IPS-NIHi11 (cell line): ENCODE data around the gene TEX11.
"Not testable (repeated sequence)": the region's sequence is repeated elsewhere in the genome, so short reads cannot be mapped to it uniquely, and the experiment has no call there.

Source experiments
- DNase-seq: peaks from one replicate; pipeline ENCODE4 v3.0.0; 2012; ENCODE audit warnings: mixed read lengths, low spot score

The TEX11 gene

DNA sequence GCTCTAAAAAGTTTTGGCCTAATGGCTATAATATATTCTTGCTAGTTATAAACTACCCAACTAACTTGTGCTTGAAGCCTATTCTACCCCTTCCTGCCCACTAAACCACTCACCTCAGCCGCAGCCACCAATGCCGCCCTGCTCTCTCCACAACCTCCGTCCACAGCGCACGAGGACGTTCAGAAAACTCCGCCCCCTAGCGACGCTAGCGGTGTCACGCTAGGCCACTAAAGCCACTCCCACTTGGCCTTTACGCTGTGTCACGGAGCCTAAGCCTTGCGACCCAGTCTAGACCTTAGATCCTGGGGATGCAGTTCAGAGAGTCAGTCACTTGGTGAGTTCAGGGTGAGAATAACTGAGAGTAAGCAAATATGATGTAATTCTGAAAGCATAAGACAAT lies at the start of gene TEX11:
TSS of gene TEX11 (minus strand) at position 171 of the 400 bp plus-strand sequence. CDS start 922 bp downstream, outside the sequence.
- peak; percentile 23 for DNase-seq

DNA sequence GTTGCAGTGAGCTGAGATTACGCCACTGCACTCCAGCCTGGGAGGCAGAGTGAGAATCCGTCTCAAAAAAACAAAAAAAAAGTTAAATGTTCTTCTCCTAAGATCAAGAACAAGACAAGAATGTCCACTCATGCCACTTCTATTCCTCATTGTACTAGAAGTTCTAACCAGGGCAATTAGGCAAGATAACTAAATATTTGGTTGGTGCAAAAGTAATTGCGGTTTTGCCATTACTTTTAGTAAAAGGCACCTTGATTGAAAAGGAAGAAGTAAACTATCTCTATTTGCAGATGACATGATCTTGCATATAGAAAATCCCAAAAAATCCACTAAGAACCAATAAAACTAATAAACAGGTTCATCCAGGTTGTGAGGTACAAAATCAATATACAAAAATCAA lies 46.4 kb upstream of the TEX11 start:
- no peak for DNase-seq

DNA sequence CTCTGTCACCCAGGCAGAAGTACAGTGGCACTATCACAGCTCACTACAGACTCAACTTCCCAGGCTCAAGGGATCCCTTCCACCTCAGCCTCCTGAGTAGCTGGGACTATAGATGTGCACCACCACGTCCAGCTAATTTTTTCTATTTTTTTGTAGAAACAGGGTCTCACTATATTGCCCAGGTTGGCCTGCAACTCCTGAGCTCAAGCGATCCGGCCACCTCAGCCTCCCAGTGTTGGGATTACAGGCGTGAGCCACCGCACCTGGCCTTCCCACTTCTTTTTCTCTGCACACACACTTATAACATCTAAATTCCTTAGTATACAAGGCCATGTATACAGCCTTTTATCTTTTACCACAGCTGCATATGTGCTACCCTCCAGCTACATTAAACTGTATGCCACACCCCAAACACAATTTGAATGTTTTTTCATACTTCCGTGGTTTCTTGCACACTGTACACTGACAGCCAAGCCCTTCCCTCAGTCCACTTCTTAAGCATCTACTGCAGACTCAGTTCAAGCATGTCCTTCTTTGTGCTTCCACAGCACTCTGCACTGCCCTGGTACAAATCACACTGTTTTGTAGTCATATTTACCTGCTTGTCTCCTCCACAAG lies 15.9 kb upstream of the TEX11 start:
- no peak for DNase-seq

DNA sequence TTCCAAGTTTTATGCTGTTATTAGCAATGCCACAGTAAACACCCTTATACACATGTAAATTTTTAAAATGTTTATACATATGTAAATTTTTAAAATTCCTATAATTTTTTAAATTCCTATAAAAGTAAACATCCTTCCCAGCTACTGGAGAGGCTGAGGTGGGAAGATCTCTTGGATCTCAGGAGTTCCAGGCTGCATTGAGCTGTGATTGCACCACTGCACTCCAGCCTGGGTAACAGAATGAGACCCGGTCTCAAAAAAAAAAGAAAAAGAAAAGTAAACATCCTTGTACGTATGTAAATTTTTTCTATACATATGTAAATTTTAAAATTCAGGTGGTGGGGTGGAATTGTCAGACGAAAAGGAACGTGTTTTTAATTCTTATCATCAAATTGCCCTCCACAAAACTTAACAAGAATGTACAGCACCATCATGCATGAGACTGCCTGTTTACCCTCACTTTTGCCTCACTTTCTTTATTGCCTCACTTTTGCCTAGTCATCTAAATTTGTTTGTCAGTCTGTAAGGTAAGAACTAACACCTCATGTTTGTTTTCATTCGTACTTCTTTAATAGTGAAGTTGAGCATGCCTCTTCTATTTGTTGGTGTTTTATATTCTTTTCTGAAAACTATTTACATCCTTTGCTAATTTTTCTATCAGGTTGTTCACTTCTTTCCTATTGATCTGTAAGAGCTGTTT lies 14.4 kb upstream of the TEX11 start:
- no peak for DNase-seq

DNA sequence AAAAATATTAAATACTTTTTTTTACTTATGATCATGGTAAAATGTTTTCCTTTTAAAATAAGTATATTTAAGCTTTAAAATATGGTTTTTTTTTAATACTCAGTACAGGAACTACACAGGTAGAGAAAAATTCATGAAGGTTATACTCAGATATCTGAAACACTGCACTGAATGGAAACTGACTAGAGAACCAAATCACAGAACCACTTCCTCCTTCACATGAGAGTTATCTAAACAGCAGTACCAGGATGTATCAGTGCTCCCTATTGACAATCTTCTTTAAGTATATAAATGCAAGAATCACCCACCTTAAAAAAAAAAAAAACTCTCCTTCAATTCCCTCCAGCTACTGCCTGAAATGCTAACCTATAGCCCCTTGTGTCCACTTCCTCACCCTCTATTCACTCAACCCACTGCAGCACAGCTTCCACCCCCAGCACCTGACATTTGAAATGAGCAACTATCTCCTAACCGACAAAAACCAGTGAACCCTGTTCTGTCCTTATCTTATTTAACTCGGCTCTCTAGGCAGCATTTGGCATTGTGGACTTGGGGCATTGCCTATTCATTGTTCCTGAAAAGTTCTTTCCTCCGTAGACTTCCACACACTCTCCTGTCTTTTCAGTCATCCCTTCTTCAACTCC lies 13.3 kb upstream of the TEX11 start:
- no peak for DNase-seq

DNA sequence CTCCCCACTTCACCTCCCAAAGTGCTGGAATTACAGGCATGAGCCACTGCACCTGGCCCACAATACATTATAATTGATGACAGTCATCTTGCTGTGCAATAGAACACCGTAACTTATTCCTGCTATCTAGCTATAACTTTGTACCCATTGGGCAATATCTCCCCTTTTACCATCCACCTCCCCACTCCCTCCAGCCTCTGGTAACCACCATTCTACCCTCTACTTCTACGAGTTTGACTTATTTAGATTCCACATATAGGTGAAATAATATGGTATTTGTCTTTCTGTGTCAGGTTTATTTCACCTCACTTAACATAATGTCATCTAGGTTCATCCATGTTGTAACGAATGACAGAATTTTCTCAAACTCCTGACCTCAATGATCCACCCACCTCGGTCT lies 8.2 kb upstream of the TEX11 start:
- no peak for DNase-seq

DNA sequence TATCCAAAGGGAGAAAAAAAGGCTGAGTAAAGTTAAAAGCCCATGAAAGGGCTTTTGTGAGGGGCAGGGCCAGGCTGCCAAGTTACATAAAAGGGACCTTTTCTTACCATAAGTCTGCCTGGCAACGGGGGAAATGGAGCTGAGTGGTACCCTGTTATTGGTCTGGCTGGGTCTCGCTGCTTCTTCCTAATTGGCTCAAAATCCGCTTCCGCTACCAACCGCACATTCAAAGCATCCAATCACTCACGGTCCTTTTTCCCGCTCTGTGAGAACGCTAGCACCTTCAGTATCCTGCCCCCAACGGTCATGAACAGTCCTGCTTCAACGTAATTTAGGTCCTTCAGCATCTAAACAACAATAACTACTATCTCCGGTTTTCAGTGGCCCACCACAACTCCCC lies 611 bp downstream of the TEX11 start:
- DNase-seq: no peak

DNA sequence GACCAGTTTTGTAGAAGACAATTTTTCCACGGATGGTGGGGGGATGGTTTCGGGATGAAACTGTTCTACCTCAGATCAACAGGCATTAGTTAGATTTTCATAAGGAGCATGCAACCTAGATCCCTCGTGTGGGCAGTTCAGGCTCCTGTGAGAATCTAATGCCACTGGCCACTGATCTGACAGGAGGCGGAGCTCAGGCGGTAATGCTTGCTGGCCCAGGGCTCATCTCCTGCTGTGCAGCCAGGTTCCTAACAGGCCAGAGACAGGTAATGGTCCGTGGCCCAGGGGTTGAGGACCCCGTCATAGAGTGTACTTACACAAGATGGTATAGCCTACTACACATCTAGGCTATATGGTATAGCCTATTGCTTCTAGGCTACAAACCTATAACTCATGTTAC lies 7.0 kb downstream of the TEX11 start:
- DNase-seq: no peak

DNA sequence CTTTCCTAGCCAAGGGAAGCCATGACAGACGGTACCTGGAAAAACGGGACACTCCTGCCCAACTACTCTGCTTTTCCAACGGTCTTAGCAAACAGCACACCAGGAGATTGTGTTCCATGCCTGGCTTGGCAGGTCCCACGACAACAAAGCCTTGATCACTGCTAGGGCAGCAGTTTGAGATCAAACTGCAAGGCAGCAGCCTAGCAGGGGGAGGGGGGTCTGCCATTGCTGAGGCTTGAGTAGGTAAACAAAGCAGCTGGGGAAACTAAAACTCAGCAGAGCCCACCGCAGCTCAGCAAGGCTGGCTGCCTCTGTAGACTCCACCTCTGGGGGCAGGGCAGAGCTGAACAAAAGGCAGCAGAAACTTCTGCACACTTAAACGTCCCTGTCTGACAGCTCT lies 18.1 kb downstream of the TEX11 start:
- not testable (repeated sequence) for DNase-seq

DNA sequence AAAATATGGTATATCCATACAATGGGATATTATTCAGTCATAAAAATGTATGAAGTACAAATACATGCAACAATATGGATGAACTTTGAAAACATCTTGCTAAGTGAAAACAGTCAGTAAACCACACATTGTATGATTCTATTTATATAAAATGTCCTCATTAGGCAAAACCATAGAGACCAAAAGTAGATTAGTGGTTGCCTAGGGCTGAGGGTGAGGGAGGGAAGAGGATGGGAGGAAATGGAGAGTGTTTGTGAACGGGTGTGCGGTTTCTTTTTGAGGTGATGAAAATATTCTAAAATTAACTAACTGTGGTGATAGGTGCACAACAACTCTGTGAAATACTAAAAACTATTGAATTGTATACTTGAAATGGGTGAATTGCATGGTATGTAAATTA lies 29.6 kb downstream of the TEX11 start:
- DNase-seq: no peak

DNA sequence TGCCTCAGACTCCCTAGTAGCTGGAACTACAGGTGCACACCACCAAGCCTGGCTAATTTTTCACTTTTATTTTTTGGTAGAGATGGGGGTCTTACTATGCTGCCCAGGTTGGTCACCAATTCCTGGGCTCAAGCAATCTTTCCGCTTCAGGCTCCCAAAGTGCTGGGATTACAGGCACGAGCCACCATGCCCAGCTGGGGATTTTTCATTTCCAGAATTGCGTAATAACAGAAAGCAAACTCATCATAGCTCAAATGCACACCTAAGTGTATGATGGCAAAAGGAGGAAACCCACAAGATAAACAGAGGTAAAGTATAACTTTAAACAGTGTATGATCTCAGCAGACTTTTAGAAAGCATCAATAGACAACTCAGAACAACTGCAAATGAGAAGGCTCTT lies 56.2 kb downstream of the TEX11 start:
- no peak for DNase-seq

DNA sequence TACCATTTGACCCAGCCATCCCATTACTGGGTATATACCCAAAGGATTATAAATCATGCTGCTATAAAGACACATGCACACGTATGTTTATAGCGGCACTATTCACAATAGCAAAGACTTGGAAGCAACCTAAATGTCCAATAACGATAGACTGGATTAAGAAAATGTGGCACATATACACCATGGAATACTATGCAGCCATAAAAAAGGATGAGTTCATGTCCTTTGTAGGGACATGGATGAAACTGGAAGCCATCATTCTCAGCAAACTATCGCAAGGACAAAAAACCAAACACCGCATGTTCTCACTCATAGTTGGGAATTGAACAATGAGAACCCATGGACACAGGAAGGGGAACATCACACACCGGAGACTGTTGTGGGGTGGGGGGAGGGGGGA lies 64.4 kb downstream of the TEX11 start:
- not testable (repeated sequence) for DNase-seq

DNA sequence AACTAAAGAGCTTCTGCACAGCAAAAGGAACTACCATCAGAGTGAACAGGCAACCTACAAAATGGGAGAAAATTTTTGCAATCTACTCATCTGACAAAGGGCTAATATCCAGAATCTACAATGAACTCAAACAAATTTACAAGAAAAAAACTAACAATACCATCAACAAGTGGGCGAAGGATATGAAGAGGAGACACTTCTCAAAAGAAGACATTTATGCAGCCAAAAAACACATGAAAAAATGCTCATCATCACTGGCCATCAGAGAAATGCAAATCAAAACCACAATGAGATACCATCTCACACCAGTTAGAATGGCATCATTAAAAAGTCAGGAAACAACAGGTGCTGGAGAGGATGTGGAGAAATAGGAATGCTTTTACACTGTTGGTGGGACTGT lies 64.9 kb downstream of the TEX11 start:
- not testable (repeated sequence) for DNase-seq

DNA sequence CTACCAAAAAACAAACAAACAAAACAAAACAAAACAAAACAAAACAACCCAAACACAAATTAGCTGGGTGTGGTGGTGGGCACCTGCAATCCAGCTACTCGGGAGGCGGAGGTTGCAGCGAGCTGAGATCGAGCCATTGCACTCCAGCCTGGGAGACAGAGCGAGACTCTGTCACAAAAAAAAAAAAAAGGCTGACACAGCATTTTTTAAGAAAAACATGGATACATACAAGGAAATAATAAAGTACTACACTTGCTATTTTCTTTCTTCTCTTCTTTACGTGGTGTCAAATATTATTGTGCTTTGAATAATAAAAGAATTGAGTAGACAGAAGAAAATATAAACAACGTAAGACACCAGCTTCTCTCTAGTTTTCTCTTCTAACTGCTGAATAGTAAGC lies 73.9 kb downstream of the TEX11 start:
- no peak for DNase-seq

DNA sequence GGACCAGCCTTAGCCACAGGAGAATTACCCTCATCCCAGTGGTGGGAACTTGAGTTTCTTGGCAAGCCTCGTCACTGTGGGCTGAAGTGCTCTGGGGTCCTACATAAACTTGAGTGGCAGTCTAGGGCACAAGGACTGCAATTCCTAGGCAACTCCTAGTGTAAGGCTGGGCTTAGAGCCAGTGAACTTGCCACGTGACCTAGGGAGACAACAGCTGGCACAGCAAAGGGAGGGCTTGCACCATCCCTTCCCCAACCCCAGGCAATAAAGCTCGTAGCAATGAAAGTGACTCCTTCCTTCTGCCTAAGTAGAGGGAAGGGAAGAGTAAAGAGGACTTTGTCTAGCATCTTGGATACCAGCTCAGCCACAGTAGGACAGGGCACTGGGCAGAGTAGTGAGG lies 81.8 kb downstream of the TEX11 start:
- DNase-seq: no peak

DNA sequence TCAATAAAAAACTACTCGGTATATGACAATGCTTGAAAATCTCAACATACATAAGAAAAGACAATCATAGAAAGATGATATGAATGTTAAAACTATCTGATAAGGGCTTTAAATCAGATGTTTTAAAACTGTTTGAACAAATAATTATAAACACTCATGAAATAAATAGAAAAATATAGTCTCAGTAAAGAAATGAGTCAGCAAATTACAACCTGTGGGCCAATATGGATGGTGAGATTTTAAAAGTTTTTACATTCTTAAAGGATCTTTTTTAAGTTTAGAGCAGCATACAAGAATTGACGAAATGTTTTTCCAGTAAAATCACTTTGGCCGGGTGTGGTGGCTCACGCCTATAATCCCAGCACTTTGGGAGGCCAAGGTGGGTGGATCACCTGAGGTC lies 83.1 kb downstream of the TEX11 start:
- DNase-seq: no peak

DNA sequence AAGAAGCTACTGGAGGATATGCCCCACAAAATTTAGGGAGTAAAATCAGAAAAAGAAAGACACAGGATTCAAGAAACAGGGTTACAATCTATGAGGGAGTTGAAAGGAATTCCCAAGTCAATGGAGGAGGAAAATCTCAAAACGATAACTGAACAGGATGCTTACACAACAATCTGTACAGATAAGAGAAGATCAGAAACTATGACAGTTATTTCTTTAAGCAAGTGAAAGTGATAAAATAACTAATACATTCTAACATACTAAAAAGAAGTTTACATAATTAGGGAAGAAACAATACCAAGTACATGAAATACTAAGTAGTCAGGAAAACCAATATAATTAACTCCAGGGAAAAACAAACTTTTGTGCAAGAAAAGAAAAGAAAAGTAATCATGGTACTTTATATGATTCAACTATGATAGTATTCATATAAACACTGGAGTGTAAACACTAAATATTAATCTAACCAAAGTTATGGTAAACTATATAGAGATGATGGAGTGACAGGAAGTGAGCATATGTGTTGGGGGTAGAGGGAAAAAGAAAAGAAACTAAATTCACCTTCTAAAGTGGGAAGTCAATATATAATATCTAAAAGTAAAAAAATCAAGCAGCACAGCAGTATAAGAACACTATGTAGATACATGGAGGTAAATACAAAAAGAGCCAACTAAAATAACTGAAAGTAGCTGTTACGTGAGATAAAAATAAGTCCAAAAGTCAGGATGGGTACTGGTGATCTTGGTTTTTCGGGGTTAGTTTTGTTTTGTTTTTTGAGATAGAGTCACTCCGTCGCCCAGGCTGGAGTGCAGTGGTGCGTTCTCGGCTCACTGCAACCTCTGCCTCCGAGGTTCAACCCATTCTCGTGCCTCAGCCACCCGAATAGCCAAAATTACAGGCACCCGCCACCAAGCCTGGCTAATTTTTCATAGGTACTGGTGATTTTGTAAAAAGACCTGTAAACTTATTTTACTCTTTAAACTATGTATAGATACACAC lies 99.3 kb downstream of the TEX11 start:
- DNase-seq: no peak

DNA sequence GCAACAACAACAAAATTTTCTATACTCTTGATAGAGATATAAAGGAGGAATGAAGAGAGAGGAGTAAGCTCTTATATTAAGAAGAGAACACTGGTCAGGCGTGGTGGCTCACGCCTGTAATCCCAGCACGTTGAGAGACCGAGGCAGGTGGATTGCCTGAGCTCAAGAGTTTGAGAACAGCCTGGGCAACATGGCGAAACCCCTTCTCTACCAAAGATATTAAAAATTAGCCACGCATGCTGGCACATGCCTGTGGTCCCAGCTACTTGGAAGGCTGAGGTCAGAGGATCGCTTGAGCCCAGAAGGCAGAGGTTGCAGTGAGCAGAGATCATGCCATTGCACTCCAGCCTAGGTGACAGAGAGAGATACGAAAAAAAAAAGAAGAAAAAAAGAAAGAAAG lies 102.4 kb downstream of the TEX11 start:
- DNase-seq: no peak

DNA sequence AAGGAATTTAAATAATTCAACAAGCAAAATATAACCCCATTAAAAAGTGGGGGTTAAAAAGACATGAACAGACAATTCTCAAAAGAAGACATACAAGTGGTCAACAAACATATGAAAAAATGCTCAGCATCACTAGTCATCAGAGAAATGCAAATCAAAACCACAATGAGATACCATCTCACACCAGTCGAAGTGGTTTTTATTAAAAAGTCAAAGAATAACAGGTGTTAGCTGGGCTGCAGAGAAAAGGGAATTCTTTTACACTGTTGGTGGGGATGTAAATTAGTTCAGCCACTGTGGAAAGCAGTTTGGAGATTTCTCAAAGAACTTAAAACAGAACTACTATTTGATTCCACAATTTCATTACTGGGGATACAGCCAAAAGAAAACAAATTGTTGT lies 111.8 kb downstream of the TEX11 start:
- DNase-seq: not testable (repeated sequence)

DNA sequence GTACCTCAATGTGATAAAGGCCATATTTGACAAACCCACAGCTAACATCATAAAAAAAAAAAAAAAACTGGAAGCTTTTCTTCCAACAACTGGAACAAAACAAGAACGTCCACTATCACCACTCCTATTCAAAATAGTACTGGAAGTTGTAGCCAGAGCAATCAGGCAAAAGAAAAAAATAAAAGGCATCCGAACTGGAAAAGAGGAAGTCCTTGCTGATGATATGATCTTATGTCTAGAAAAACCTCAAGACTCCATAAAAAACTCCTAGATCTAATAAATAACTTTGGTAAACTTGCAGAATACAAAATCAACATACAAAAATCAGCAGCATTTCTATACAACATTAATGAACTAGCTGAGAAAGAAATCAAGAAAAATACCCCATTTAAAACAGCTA lies 134.3 kb downstream of the TEX11 start:
- no peak for DNase-seq

DNA sequence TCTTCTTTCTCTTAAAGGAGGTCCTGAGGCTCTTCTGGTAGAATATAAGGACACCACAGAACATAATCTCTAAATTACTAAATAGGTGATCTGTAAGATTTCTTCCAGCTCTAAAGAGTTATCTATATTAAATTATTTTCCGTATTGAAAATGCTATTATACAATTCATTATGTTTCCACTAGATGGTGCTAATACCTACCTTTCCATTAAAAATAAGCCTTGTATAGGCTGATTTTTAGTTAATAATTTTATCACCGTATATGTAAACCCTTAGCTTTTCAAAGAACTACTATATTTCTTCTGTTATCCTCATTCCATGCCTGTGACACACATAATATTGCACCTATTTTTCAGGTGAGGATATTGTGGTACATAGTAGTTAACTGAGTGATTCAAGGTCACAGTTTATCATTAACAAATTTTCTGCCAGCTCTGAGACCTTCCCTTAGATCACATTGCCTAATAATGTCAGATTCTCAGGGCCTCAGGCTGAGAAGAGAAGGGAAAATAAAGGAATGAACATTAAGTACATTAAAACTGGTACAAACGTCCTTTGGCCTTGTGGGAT lies 138.8 kb downstream of the TEX11 start:
- DNase-seq: no peak

DNA sequence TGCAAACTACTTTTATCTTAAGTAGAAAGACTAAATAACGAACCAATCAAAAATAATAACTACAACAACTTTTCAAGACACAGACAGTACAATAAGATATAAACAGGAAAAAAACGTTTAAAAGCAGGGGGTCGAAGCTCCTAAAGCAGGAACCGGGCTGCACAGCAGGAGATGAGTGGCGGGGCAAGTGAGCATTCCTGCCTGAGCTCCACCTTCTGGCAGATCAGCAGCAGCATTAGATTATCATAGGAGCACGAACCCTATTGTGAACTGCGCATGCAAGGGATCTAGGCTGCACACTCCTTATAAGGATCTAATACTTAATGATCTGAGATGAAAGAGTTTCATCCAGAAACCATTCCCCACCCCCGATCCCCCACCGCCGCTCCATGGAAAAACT lies 146.2 kb downstream of the TEX11 start:
- DNase-seq: no peak
